GM12878 (cell line): Measurements from ENCODE around the gene MAS1L. TPM values are rescaled to one million over a fixed set of nuclear protein-coding genes. Genes with fewer than 3 reads are reported as not detected.

Experiments used
- ATAC-seq: fragments of 200-7000 bp; cut with Tn5 transposase; 3 replicates; pipeline ENCODE4 v1.9.1; 2020; ENCODE audit warnings: mild to moderate bottlenecking, moderate library complexity
- BruUV-seq: library from RNA; stranded (reverse); fragments of 400-500 nt; replicated peaks from 2 replicates; lab custom pipeline; 2021; lab: Mats Ljungman, UMichigan
- CTCF ChIA-PET: fragments of 300-600 bp; sonication (Branson Sonifier 250); formaldehyde crosslinking; extraction: SDS; loops from one replicate; lab custom pipeline; 2021; ENCODE audit warnings: inconsistent platforms; lab: Yijun Ruan, JAX
- POLR2A ChIA-PET: fragments of 350-600 bp; formaldehyde crosslinking; extraction: SDS; loops from one replicate; lab custom pipeline; 2021; ENCODE audit warnings: inconsistent platforms; lab: Charles Lee
- RAD21 ChIA-PET: fragments of 300-600 bp; sonication (Branson Sonifier 250); formaldehyde crosslinking; loops from one replicate; lab custom pipeline; 2023; ENCODE audit warnings: antibody characterized with exemption; ENCODE audit not compliant: unreplicated experiment; lab: Charles Lee
- SMC1A ChIA-PET: fragments of 300-600 bp; sonication (Branson Sonifier 250); formaldehyde crosslinking; loops from one replicate; lab custom pipeline; 2023; ENCODE audit not compliant: unreplicated experiment, uncharacterized antibody; lab: Charles Lee
- DNase-seq: peaks from one replicate; pipeline ENCODE4 v3.0.0-alpha.2; 2011; ENCODE audit warnings: low read depth, low spot score
- FAIRE-seq: peaks from 3 replicates; lab custom pipeline; 2011; peaks lifted over from hg19 to GRCh38; lab: Jason Lieb, UNC
- H2AFZ ChIP-seq: 2 replicates; pipeline ENCODE4 v1.6.0; 2011; ENCODE audit warnings: low read depth, low read length, control low read depth; ENCODE audit not compliant: control insufficient read depth
- H3K27ac ChIP-seq: 2 replicates; pipeline ENCODE4 v1.5.1; 2011; ENCODE audit warnings: control low read depth; ENCODE audit not compliant: control insufficient read depth, insufficient read depth
- H3K27me3 ChIP-seq, 2 experiments: replicated peaks in 1 of 2; 2 replicates each; pipeline versions ENCODE4 v1.6.0 to v1.6.1; 2011; ENCODE audit warnings: low read length in 1 of 2; ENCODE audit not compliant: control insufficient read depth in 2 of 2, insufficient read depth in 2 of 2
- H3K36me3 ChIP-seq, 2 experiments: 2 replicates each; pipeline ENCODE4 v1.5.1; 2011; ENCODE audit warnings: low read length in 1 of 2; ENCODE audit not compliant: control insufficient read depth in 2 of 2, insufficient read depth in 2 of 2
- H3K4me1 ChIP-seq: 2 replicates; pipeline ENCODE4 v1.6.1; 2011; ENCODE audit warnings: mild to moderate bottlenecking, low read length, moderate library complexity, mixed read lengths; ENCODE audit not compliant: control insufficient read depth, insufficient read depth
- H3K4me2 ChIP-seq: 2 replicates; pipeline ENCODE4 v1.6.0; 2011; ENCODE audit warnings: control low read depth; ENCODE audit not compliant: control insufficient read depth, insufficient read depth
- H3K4me3 ChIP-seq: fragments of 200-600 bp; sonication (generic); 2 replicates; pipeline ENCODE4 v1.5.1; 2016
- H3K79me2 ChIP-seq: 2 replicates; pipeline ENCODE4 v1.6.0; 2011; ENCODE audit warnings: low read length; ENCODE audit not compliant: control insufficient read depth, insufficient read depth
- H3K9ac ChIP-seq: 2 replicates; pipeline ENCODE4 v1.8.0; 2011; ENCODE audit warnings: low read length, control low read depth, mixed read lengths; ENCODE audit not compliant: control insufficient read depth, insufficient read depth
- H3K9me3 ChIP-seq: replicated peaks from 3 replicates; pipeline ENCODE4 v1.5.1; 2011; ENCODE audit warnings: mild to moderate bottlenecking, low read length; ENCODE audit not compliant: control insufficient read depth, insufficient read depth
- H4K20me1 ChIP-seq: 2 replicates; pipeline ENCODE4 v1.6.0; 2011; ENCODE audit not compliant: control insufficient read depth, insufficient read depth
- CTCF ChIP-seq, 3 experiments: IDR thresholded peaks in 2 of 3; conservative IDR thresholded peaks in 1 of 3; 2 replicates each; pipeline ENCODE4 v1.5.1; 2011; ENCODE audit warnings: low read depth in 3 of 3, low read length in 3 of 3, mild to moderate bottlenecking in 3 of 3, control low read depth in 2 of 3, moderate library complexity in 2 of 3, inconsistent platforms in 1 of 3, mixed read lengths in 1 of 3; ENCODE audit not compliant: control insufficient read depth in 2 of 3, insufficient read depth in 1 of 3; ENCODE audit errors: extremely low read depth in 1 of 3
- EGR1 ChIP-seq, 2 experiments: IDR thresholded peaks; 1 replicate in 1 of 2; 2 replicates in 1 of 2; pipeline ENCODE4 v1.6.1; 2011 to 2012; ENCODE audit warnings: low read depth in 2 of 2, low read length in 2 of 2, borderline replicate concordance in 1 of 2, mild to moderate bottlenecking in 1 of 2, moderate library complexity in 1 of 2
- MEF2A ChIP-seq: IDR thresholded peaks from 2 replicates; pipeline ENCODE4 v1.6.1; 2011; ENCODE audit warnings: low read depth, mild to moderate bottlenecking, low read length, moderate library complexity; ENCODE audit not compliant: insufficient read depth
- MYB ChIP-seq: fragments of 150-350 bp; IDR thresholded peaks from 2 replicates; pipeline ENCODE4 v1.6.1; 2014; ENCODE audit warnings: mild to moderate bottlenecking, low read depth, low read length, borderline replicate concordance
- NFIC ChIP-seq: IDR thresholded peaks from 2 replicates; pipeline ENCODE4 v1.6.1; 2012; ENCODE audit warnings: low read depth, mild to moderate bottlenecking, inconsistent platforms, low read length, moderate library complexity
- SP1 ChIP-seq: IDR thresholded peaks from one replicate; pipeline ENCODE4 v1.6.1; 2011; ENCODE audit warnings: low read depth, low read length
- STAT3 ChIP-seq: IDR thresholded peaks from 2 replicates; pipeline ENCODE4 v1.6.1; 2011; ENCODE audit warnings: low read depth, low read length, improper control_type of control experiment
- SUPT20H ChIP-seq: IDR thresholded peaks from 2 replicates; pipeline ENCODE4 v1.6.1; 2011; ENCODE audit warnings: low read depth, mild to moderate bottlenecking, low read length, moderate library complexity, borderline replicate concordance; ENCODE audit not compliant: control insufficient read depth
- TARDBP ChIP-seq: IDR thresholded peaks from 2 replicates; pipeline ENCODE4 v1.6.1; 2016; ENCODE audit warnings: borderline replicate concordance
- WGBS: methylation state at CpG from one replicate; pipeline ENCODE4 v1.1.6; 2016; ENCODE audit warnings: low lambda C conversion rate; ENCODE audit not compliant: insufficient replicate concordance, insufficient coverage; ENCODE audit errors: missing lambda C conversion rate; 5-methylcytosine and 5-hydroxymethylcytosine counted together
- in situ Hi-C: fragments of 300-500 bp; cut with MboI; formaldehyde crosslinking; loops from 9 replicates; pipeline ENCODE4 v1.14.3; 2018; ENCODE audit warnings: mixed read lengths
- intact Hi-C: fragments of 100-400 bp; cut with micrococcal nuclease; formaldehyde crosslinking; loops from one replicate; pipeline ENCODE4 v1.14.2; 2022; ENCODE audit not compliant: unreplicated experiment
- polyA plus RNA-seq, 11 experiments: library from polyadenylated mRNA; depleted of rRNA in 4 of 11; unstranded in 6 of 11; stranded (reverse) in 5 of 11; fragments of >200 nt; fragmentation: Nextera tagmentation in 4 of 11; fragmentation: Illumina TruSeq in 1 of 11; extraction: Ambion mirVana in 4 of 11; extraction: Trizol in 1 of 11; gene quantifications; 1 replicate in 1 of 11; 2 replicates in 10 of 11; pipeline versions ENCODE4 v1.2.1 to v1.2.3, GENCODE V29; 2011 to 2016; ENCODE audit warnings: inconsistent platforms in 2 of 11, missing spikeins in 2 of 11, low read depth in 1 of 11
- total RNA-seq, 4 experiments: library from RNA; depleted of rRNA in 3 of 4; stranded (reverse); fragments of >200 nt in 3 of 4; fragmentation: Illumina TruSeq in 1 of 4; extraction: Trizol in 1 of 4; gene quantifications; 2 replicates each; pipeline versions ENCODE4 v1.2.1 to v1.2.3, GENCODE V29; 2013 to 2021
- TF ChIP-seq, protein P1 (sequence below): fragments of 450-650 bp; IDR thresholded peaks from 2 replicates; pipeline ENCODE4 v1.6.1; 2016; ENCODE audit warnings: mild to moderate bottlenecking, moderate library complexity, borderline replicate concordance

Gene MAS1L
- total and polyA plus RNA-seq, 10 of the 15 experiments (the other 5 are each of a cell fraction or from before 2014, with no cell fraction given), result not detected

DNA sequence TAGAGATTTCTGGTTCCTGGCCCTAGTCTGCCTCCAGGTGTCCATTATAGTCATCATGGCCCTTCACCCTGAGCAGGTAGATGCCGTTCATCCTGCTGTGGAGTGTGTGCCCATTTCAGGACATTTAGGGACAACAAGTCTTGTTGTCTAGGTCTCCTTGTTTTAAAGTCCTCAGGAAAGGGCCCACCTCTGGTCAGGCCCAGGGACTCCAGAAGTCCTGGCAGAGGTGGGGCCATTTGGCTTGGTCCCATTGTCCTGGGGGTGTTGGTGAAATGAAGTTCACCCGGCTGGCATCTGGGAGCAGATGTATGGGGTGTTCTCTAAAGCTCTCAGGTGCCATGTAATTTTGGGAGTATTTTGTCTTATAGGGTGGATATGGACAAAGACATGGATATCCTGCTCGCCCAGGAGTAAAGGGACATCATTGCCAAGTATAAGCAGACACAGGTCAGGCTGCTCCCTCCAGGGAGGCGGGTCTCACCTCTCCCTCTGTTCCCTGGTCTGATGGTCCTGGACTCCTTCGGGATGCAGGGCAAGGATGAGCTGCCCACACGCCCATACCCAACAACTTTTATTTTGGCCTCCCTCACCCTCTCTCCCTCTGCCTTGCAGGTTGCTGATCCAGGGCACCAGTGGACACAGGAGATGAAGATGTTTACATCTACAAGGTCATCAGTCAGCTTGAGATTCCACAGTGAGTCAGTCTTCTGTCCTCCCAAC is 31.7 kb upstream of the MAS1L start (continued):
- no peak for TF ChIP-seq EGR1 (IDR thresholded peaks at IDR 0.05; ENCODE audit: borderline replicate concordance in 1 of 2, low read depth in 2 of 2, low read length in 2 of 2)
- TF ChIP-seq STAT3, result no peak
- no peak for TF ChIP-seq MYB
- TF ChIP-seq SUPT20H, result no peak
- no peak for TF ChIP-seq CTCF (IDR thresholded peaks at IDR 0.05 in 2 of 3, conservative IDR thresholded peaks at IDR 0.05 in 1 of 3; ENCODE audit: control insufficient read depth in 2 of 3, extremely low read depth in 1 of 3, insufficient read depth in 1 of 3, low read depth in 3 of 3, low read length in 3 of 3)
- no peak for TF ChIP-seq NFIC

DNA sequence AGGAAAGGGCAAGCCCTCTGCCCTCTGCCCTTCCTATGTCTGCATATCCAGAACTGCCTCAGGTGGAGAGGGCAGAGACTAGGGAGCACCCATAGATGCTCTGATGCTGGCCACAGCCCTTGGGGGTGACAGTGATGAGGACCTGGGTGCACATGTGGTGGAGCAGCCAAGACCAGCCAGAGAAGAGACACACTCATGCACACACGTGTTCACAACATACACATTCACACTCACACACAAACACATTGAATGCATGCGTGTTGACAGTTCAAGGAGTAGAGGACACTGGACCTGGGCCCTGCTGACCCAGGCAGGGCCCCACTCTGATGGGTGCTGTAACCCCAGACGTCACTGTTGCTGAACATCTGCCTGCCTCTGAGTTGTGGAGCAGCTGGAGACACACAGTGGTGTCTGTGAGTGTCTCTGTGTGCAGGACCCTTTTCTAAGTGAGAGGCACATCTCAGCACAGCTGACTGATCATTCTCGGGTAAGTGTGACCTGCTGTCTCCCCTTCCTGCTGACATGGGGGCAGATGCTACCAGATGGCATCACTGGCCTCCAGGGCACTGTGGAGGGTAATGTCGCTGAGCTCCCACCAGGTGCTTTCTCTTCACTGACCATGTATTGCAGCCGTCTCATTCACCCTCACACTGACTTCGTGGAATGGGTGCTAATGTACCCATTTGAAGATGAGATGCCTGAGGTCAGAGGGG is 30.1 kb upstream of the MAS1L start:
- H3K4me3 ChIP-seq, result no peak overlapping the region
- no peaks in the 10 kb centered on the region for H3K79me2 ChIP-seq
- no peaks in the 10 kb centered on the region for H3K36me3 ChIP-seq
- no peak for FAIRE-seq
- H3K4me1 ChIP-seq, result no peaks in the 10 kb centered on the region
- no peaks in the 10 kb centered on the region for H4K20me1 ChIP-seq
- no peaks in the 10 kb centered on the region for H3K9me3 ChIP-seq
- ChIA-PET SMC1A (no interaction called here), RAD21 (no interaction called here), CTCF (no interaction called here), POLR2A (no interaction called here)
- no peak for ATAC-seq
- DNase-seq, result no peak
- intact Hi-C loops, result no loop called here
- 4% methylated on average over 7 of the region's 7 CpGs for WGBS
- no peak overlapping the region for H3K4me2 ChIP-seq
- TF ChIP-seq SP1, result no peak
- TF ChIP-seq CTCF (IDR thresholded peaks at IDR 0.05 in 2 of 3, conservative IDR thresholded peaks at IDR 0.05 in 1 of 3; ENCODE audit: control insufficient read depth in 2 of 3, extremely low read depth in 1 of 3, insufficient read depth in 1 of 3, low read depth in 3 of 3, low read length in 3 of 3), result no peak
- TF ChIP-seq, protein P1, sequence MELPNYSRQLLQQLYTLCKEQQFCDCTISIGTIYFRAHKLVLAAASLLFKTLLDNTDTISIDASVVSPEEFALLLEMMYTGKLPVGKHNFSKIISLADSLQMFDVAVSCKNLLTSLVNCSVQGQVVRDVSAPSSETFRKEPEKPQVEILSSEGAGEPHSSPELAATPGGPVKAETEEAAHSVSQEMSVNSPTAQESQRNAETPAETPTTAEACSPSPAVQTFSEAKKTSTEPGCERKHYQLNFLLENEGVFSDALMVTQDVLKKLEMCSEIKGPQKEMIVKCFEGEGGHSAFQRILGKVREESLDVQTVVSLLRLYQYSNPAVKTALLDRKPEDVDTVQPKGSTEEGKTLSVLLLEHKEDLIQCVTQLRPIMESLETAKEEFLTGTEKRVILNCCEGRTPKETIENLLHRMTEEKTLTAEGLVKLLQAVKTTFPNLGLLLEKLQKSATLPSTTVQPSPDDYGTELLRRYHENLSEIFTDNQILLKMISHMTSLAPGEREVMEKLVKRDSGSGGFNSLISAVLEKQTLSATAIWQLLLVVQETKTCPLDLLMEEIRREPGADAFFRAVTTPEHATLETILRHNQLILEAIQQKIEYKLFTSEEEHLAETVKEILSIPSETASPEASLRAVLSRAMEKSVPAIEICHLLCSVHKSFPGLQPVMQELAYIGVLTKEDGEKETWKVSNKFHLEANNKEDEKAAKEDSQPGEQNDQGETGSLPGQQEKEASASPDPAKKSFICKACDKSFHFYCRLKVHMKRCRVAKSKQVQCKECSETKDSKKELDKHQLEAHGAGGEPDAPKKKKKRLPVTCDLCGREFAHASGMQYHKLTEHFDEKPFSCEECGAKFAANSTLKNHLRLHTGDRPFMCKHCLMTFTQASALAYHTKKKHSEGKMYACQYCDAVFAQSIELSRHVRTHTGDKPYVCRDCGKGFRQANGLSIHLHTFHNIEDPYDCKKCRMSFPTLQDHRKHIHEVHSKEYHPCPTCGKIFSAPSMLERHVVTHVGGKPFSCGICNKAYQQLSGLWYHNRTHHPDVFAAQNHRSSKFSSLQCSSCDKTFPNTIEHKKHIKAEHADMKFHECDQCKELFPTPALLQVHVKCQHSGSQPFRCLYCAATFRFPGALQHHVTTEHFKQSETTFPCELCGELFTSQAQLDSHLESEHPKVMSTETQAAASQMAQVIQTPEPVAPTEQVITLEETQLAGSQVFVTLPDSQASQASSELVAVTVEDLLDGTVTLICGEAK, result no peak
- TF ChIP-seq TARDBP, result no peak
- TF ChIP-seq MEF2A, result no peak
- no peak overlapping the region for H3K9ac ChIP-seq
- H2AFZ ChIP-seq, result no peak overlapping the region
- in situ Hi-C loops, result no loop called here
- no peak overlapping the region for H3K27ac ChIP-seq
- BruUV-seq, result no TSS peak
- H3K27me3 ChIP-seq, result peaks cover 0 to 4% of the 10 kb centered on the region in 2 experiments; a peak in 1 of 4 replicates
